HG02610 (cell line): ENCODE data around the gene SNX32.

Source experiments
- ATAC-seq: cut with Tn5 transposase; IDR thresholded peaks from one replicate; pipeline ENCODE4 v1.9.1; 2021; ENCODE audit warnings: mild to moderate bottlenecking, moderate library complexity; ENCODE audit not compliant: unreplicated experiment

Gene SNX32

DNA sequence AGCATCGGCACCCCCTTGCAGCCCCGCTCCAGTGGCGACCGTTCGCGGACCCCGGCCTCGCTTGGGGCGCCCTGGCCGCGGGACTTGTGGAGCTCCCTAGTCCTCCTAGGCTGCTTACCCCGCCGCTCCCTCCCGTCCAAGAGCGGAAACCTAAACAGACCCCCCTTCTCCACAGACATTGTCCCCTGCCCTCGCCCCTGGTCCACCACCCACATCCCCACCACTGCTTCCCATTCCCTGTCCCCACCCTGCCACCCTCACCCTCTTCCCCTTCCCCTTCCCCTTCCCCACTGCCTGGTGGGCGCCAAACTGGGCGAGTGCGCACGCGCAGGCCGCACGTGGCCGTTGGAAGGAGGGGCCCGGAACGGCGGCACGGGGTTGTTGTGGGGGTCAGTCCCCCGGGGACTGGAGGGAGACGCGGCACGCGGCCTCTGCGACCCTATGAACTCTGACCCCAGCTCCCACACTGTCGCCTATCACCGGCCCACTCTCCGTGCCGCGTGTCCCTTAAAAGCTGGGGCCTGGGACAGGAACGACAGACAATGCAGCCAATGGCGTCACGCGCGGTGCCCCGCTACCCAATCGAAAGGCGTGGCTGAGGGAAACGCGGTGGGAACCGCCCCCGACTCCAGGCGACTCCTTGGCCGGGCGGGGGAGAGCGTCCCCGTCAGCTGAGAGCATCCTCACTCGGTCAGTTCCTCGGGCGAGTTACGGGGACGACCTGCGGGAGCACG lies at the start of gene SNX32:
SNX32 (plus strand) TSS at position 667 of the 734 bp plus-strand sequence. CDS start 103 bp downstream, outside the sequence.
- peak; percentile 93 for ATAC-seq

DNA sequence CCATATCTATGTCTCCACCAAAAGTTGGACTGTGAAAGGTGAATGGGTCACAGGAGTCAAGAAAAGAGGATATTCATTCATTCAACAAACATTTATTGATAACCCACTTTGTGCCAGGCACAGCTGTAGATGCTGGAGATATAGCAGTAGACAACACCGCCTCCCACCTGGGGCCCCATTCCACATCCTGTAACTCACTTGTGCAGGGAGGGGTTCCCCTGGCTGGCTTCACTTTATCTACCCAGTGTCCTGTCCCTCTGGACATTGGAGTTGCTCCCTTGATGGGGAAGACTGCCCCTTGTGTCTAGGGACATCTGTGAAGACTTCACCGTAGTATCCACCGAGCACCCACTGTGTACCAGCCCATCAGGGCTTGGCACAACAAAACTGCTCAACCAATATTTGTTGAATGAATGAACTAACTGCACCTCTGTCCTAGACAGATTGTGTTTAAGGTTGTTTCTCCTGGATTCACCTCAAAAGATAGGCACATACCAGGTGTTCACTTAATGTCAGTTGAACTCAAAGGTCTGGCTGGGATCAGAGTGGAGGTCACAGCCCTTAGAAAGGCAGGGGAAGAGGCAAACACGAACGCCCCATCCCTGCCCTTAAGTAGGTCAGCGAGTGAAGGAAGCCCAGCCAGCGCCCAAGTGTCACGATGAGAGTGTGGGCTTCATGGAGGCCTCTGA lies 48.3 kb upstream of the SNX32 start:
- no peak for ATAC-seq

DNA sequence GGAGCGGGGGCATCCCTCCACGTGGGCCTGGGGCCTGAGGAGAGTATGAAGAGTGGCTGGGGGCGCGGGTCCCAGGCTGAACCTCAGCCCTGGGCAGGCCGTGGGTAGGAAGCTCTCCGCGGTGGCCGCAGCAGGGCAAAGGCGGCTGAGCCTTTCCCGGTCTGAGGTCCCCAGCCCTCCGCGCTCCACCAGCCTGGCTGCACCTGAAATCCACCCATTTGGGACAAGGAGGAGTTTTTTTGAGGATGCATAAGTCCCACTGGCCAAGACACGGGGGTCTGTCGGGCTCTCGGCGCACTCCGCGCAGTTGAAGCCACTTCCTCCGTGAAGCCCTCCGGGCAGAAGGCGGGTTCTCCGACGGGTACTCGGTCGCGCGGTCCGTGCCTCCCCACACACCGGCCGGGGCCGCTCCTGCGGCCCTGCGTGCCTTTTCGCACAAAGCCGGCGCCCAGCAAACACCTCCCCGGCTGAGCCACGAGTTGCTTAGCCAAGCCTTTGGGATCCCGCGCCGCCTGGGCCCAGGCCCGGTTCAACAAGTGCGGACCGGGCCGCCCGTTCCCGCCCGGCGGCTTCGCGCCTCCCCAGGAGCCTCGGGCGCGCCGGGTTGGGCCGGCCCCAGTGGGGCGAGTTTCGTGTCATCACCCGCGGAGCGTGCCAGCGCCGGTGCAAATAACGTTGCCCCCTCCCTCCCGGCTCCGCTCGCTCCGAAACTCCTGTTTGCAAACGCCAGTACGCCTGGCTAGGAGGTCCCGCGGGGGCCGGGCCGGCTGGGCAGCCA lies 47.6 kb upstream of the SNX32 start:
- no peak for ATAC-seq

DNA sequence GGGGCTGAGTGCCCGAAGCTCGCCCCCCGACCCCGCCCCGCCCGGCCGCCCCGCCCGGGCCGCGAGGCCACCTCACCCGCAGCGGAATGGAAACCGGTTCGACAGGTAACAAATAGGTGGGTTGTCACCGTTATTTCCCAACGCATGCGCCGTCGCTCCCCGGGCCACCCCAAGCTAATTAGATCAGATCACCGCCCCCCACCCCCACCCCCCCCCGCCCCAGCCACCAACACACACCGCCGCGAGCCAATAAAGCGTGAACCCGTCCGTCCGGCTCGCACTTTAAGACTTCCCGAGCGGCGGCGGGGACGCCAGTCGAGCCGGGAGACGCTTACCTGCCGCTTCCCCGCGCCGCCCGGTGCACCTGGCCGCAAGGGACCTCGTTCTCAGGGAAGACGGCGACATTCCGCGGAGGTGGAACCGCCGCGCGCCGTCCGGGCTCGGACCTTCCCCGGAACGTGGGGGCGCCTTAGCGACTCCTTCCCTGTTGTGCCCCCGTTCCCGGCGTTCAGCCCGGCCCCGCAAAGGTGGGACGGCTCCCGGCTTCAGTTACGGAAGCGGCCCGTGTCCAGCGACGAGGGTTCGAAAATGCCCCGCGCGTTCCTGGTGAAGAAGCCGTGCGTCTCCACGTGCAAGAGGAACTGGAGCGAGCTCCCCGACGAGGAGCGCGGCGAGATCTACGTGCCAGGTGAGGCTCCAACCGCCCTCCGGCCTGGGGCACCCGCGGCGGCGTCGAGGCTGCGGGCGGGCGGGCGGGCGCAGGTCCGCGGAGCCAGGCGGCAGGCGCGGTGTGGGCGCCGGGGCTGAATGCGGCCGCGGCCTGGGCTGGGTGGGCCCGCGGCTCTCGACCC lies 46.8 kb upstream of the SNX32 start, which contains the start of gene OVOL1:
OVOL1 (plus strand) TSS at position 278 of the 851 bp plus-strand sequence; CDS start at position 589, 311 bp downstream.
- no peak for ATAC-seq

DNA sequence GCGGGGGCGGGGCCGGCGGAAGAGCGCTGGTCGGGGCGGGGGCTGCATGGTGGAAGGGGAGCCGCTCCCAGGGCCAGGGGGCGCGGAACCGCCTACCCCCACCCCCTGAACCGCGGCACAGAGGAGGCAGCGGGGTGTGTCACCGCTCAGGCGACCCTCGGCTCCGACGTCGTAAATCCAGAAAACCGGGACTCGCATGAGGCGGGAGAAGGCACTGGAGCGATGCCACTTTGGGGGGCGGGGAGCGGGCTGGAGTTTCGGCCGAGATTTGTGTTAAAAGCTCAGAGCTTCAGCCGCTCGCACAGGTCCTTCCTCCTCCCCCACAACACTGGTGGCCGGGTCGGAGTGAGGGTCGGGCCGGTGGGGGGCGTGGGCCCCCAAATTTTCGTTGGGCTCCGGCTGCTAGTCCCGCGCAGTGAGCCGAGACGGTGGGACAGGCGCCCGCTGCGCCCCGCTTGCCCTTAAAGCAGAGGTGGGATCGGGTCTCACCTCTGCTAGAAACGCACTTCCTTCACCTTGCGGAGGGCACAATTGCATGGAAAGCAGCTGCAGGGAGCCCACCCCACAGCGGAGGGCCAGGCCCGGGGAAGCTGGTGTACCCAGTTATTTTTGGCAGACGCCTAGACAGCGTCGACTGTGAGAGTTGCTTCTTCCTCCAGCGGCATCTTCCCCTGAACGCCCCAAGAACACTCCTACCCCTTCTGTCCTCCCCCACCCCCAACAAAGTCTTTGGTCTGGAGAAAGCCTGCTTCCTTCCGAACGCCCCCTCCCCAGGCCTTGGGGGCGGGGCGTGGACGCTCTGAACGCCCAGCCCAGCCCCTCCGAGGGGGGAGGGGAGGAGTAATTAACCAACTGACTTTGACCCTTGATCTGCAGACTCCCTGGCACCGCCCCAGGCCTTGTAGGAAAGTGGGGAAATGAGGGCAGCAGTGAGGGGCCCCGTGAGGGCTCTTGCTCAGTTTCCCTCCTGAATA lies 45.8 kb upstream of the SNX32 start:
- ATAC-seq = no peak

DNA sequence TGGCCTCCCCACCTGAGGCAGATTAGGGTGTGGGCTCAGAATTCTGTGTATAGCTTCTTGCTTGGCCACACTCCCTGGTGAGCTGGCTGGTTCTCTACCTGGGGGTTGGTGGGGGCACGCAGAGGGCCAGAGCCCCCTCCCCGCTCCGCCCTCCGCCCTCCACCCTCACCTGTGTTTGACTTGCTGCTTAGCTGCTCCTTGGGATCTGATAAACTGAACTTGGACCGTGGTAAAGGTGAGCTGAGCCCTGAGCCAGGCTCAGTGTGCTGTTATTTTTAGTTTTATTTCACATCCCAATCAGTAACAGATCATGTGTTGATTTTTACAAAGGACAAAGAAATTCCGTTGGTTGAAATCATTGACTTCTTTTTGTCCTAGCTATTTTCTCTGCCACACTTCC lies 44.9 kb upstream of the SNX32 start:
- ATAC-seq = no peak

DNA sequence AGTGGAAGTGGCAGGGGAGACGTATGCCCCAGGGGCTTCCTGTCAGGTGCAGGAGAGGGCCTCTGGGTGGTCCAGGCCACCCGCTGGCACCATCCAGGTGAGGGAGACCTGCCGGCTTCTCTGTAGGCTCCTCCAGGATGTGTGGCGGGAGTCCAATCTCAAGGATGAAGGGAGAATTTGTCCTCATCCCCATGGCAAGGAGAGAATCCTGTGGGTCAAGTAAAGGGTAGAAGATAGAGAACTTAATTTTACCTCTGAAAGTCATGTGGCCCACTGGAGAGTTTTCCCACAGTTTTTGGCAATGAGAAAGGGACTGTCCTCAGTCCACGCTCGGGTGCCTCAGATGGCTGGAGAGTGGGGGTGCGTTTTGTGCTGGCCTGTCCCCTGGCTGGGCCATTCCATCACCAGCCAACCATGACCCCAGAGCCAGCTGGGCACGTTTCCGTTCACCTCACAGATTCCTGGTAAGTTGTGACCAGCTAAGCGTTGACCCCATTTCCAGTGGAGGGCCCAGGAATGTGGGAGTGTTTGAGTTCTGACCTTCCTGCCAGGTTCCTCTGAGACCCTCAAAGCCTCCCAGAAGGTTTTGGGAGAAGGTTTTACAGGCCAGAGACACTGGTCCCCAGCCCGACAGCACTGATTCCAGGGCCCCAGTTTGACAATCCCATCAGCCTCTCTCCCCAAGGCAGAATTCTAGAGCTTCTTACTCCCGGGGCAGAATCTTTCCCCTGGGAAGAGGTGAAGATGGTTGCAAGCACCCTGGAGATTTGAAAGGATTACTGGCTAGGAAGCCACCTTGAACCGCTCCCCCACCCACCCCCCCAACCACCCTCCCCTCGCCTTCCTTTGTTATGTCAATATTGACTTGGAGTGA lies 44.3 kb upstream of the SNX32 start:
- no peak for ATAC-seq

DNA sequence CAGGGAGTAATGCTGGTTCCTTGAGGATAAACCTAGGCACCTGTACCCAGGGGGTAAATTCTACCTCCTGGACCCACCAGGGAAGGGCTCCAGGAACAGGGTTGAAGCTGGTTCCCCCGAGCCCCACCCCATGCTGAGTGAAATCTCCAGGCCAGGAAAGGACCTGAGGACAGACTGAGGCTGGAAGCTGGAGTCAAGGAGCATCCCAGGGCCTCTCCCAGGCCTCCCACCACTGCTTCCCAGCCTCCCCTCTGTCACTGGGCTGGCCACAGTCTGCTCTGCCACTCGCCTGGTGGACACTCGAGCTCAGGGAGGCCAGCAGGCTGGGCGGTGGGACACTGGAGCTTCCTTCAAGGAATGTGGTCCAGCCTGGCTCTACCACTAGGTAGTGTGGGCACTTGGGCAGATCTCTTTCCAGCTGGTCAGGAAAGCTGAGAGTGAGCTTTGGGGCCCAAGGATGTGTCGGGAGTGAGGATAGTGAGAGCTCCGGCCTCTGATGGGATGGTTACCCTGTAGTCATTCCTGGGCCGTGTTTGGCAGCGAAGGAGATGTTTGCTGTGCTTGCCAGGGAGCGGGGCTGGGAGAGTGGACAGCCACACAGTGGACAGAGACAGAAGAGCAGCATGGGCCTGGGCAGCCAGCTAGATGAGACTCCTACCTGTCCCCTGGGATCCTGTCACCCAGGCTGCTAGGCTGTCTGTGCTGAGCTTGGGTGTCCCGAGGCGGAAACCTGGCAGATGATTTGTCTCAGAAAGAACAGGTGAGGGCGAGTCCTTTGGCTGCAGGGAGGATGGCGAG lies 43.5 kb upstream of the SNX32 start:
- no peak for ATAC-seq

DNA sequence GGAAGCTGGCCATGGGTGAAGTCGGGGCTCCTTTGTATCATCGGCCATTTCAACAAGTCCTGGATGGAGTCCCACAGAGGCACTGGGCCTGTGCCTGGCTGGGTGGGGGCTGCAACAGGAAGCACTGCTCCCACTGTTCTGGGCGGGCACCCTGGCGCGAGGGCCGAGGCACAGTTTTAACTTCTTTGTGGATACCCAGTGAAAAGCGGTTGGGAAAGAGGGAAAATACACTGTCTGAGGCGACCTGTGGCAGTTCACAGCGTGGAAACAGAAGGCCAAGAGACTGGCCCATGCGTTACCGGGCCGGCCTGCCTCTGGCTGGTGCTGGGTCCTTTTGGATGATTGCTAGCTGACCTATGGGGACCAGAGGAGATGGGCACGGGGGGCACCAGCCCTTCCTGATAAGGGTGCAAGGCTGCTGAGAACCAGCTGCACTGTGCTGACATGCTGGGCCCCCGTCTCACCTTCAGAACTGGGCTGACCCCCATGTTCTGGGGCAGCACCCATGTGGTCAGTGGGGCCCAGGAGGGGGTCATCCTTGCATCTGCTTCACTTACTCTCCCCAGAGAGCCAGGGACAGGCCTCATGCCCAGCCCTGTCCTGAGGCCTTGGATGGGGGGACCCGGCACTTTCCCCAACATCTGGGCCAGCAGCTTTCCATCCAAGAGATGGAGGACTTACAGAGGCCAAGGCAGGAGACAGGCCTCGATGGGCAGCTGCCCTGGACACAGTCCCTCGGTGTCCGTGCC lies 42.7 kb upstream of the SNX32 start:
- ATAC-seq = no peak

DNA sequence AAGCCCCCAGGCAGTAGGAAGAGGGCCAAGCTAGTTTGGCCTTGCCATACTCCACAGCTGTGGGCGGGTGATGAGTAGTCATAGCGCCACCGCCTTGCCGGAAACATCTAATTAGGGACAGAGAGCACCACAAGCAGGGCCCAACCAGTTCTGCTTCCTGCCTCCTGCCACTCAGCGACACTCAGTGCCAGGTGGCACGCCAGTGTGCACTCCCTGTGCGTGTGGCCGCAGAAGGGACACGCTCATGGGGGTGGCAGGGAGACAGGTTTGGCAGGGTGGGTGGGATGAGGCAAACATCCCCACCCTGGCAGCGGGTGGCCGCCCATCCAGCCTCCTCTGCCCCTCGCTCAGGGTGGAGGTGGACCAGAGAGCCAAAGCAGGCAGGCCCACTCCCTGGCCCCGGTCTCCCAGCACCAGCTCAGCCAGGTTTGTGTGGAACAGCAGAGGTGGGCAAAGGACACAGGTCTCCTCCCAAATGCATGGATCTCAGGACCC lies 42.0 kb upstream of the SNX32 start:
- peak; percentile 70 for ATAC-seq

DNA sequence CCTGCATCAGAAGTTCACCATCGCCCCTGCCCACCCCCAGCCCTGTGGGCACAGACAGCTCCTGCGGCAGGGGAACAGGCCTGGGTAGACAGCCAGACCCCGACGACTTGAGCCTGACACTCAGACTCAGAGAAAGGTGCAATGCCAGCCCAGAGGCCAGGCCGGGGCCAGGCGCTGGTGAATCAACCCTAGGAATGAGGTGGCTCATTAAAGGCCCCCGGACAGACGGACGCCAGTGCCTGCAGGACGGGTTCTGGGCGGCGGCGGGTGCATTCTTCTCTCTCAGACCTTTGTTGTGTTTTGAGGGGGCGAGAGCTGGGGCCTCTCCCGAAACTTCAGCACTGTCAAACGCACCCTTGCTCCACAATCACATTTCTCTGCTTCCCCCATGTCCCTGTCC lies 41.3 kb upstream of the SNX32 start:
- no peak for ATAC-seq

DNA sequence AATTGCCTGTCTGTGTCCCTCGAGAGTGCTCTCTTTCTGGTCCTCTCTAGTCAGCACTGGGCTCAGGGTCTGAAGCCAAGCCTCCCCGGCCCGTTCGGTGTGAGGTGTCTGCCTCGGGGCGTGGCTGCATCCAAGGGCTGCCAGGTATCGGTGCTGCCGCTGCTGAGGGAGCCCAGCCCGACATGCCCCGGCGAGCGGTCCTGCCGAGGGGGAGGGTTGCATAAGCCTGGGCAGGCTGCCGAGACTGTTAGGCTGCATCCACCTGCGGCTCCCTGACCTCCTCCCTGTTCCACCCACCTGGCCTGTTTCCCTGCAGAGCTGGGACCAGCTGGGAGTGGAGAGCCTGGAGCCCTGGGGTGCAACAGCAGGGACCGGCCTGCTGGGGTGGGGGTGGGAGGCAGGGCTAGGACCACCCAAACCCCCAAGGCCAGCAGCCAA lies 40.6 kb upstream of the SNX32 start:
- no peak for ATAC-seq

DNA sequence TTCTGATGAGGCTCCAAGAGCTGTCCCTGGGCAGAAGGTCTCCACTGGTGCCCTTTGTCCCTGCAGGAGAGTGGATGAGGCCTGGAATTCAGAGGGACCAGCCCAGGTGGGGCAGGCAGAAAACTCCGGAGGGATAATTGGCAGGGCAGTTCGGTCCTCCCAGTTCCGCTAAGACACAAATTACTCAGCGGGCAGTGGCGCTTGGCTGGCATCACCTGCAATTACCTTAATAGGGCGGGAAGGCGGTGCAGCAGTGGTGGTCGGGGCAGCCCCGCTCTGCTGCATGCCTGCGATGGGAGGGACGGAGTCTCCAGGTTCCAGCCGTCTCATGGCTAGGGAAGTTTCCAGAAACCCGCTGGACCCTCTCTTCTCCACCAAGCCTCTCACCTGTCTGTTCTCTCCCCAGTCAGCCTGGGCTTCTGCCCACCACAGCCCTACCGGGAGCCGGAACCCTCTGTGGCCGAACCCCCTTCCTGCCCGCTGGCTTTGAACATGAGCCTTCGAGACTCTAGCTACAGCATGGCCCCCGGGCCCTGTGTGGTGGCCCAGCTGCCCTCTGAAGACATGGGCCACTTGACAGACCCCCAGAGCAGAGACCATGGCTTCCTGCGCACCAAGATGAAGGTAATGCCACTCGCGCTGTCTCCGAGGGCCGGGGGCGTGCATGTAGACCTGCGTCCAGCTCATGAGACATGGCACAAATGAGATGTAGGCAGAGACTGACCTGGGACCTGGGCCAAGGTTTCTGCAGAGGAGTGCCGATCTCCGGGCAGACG lies 40.0 kb upstream of the SNX32 start:
- no peak for ATAC-seq

DNA sequence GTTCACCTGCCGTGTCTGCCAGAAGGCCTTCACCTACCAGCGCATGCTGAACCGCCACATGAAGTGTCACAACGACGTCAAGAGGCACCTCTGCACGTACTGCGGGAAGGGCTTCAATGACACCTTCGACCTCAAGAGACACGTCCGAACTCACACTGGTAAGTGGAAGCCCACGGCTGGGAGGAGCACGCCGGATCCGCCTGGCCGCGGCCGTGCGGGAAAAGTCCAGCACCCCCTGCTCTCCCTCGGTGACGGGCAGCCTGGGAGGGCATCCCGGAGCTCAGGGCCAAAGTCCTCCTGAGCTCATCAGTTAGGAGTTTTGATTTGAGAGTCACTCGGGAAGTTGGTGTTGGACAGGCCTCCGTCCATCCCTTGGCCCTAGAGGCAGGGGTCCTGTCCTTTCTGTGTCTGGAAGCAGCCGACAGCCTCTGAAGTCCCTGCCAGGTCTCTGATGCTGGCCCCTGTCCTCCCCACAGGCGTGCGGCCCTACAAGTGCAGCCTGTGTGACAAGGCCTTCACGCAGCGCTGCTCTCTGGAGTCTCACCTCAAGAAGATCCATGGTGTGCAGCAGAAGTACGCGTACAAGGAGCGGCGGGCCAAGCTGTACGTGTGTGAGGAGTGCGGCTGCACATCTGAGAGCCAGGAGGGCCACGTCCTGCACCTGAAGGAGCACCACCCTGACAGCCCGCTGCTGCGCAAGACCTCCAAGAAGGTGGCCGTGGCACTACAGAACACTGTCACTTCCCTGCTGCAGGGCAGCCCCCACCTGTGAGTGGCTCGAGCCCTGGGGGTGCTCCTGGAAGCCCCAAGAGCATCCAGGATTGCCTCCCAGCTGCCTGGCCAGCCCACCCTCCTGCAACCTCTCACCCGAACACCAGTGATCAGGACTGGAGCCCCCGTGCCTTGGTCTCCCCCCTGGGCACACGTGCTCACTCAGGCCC lies 38.9 kb upstream of the SNX32 start:
- ATAC-seq = no peak
